Glutamatergic neuron (in vitro differentiated cells): ENCODE data around the gene MAEL. TPM values are rescaled to one million over a fixed set of nuclear protein-coding genes. Genes with fewer than 3 reads are reported as not detected.

Source experiments
- DNase-seq: peaks from one replicate; pipeline ENCODE4 v3.0.0; 2022
- H3K27ac Mint-ChIP-seq: one replicate; pipeline ENCODE4 v1.8.0; 2020; ENCODE audit warnings: mild to moderate bottlenecking, mixed read lengths, inconsistent platforms; ENCODE audit not compliant: unreplicated experiment
- H3K27me3 Mint-ChIP-seq: one replicate; pipeline ENCODE4 v1.8.0; 2020; ENCODE audit warnings: mild to moderate bottlenecking, moderate library complexity, mixed read lengths, inconsistent platforms; ENCODE audit not compliant: unreplicated experiment
- H3K36me3 Mint-ChIP-seq: one replicate; pipeline ENCODE4 v1.8.0; 2020; ENCODE audit warnings: mild to moderate bottlenecking, mixed read lengths, inconsistent platforms; ENCODE audit not compliant: unreplicated experiment
- H3K4me1 Mint-ChIP-seq: one replicate; pipeline ENCODE4 v1.8.0; 2020; ENCODE audit warnings: mild to moderate bottlenecking, low read depth, mixed read lengths, inconsistent platforms; ENCODE audit not compliant: unreplicated experiment
- H3K4me3 Mint-ChIP-seq: one replicate; pipeline ENCODE4 v1.8.0; 2020; ENCODE audit warnings: mild to moderate bottlenecking, mixed read lengths, inconsistent platforms; ENCODE audit not compliant: unreplicated experiment
- H3K9me3 Mint-ChIP-seq: one replicate; pipeline ENCODE4 v1.8.0; 2020; ENCODE audit warnings: mild to moderate bottlenecking, moderate library complexity, mixed read lengths, inconsistent platforms; ENCODE audit not compliant: unreplicated experiment
- CTCF ChIP-seq: fragments of 200-600 bp; sonication (generic); IDR thresholded peaks from one replicate; pipeline ENCODE4 v1.5.0; 2021; ENCODE audit not compliant: partially characterized antibody, unreplicated experiment
- total RNA-seq: library from RNA; stranded (reverse); fragmentation: NEBNext Ultra II Directional; extraction: Animal tissue kit (Norgen Biotek cat#: 25700); gene quantifications from one replicate; pipeline ENCODE4 v1.2.1, GENCODE V29; 2021; ENCODE audit not compliant: unreplicated experiment

Gene MAEL
- total RNA-seq, 1 donor from 2014 or later: not detected

GRCh38 chr1:167066333-167067122 lies 77.4 kb downstream of the MAEL start:
- Mint-ChIP-seq H3K9me3 (peaks cover 1% of the 10 kb centered on the region), H3K4me1 (no peaks in the 10 kb centered on the region), H3K27ac (no peak overlapping the region), H3K36me3 (no peaks in the 10 kb centered on the region), H3K4me3 (peak overlapping the region; percentile 47), H3K27me3 (peaks cover 2% of the 10 kb centered on the region)
- peak; percentile 96 for TF ChIP-seq CTCF
- peak; percentile 93 for DNase-seq

DNA sequence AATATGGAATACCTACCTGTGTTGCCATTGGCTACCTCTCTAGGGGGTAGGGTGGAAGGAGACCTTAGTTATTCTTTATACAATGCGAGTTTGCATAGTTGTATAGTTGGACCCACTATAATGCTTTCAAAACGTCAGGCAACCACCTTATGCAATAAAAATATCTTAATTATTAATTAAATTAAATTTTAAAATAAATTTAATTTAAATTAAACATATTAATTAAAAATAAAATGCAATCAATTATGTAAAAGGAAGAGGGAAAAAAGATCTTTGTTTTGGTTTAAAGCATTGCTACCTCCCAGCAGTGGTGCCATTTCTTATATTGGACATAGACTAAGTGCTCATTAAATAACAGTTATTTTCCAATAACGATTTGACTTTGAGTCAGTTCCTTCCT lies 78.8 kb downstream of the MAEL start:
- H3K27me3 Mint-ChIP-seq: peaks cover 2% of the 10 kb centered on the region
- no peak for DNase-seq
- H3K36me3 Mint-ChIP-seq: no peaks in the 10 kb centered on the region
- peaks cover 1% of the 10 kb centered on the region for H3K9me3 Mint-ChIP-seq
- H3K27ac Mint-ChIP-seq: no peak overlapping the region
- no peak overlapping the region for H3K4me3 Mint-ChIP-seq
- no peaks in the 10 kb centered on the region for H3K4me1 Mint-ChIP-seq
- TF ChIP-seq CTCF: no peak

DNA sequence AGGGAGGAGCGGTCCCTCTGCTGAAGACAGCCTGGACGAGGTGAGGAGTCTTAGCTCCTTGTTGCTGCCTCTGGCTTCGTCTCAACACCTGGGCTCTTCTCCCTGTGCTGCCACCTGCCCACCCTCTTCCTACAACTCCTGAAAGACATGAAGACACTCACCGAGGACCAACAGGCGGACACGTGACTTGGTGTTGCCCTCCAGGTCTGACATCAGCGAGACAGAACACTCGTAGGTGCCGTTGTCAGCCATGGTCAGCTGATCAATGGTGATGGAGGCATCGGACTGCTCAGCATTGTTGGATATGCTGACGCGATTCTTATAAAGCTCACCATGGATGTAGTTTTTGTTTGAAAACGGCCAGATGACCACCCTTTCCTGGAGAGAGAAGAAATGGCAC lies 79.7 kb downstream of the MAEL start:
- Mint-ChIP-seq H3K36me3 (no peaks in the 10 kb centered on the region), H3K9me3 (peaks cover 1% of the 10 kb centered on the region), H3K4me3 (no peak overlapping the region), H3K27me3 (peaks cover 2% of the 10 kb centered on the region), H3K4me1 (no peaks in the 10 kb centered on the region), H3K27ac (no peak overlapping the region)
- DNase-seq: no peak
- TF ChIP-seq CTCF: no peak

DNA sequence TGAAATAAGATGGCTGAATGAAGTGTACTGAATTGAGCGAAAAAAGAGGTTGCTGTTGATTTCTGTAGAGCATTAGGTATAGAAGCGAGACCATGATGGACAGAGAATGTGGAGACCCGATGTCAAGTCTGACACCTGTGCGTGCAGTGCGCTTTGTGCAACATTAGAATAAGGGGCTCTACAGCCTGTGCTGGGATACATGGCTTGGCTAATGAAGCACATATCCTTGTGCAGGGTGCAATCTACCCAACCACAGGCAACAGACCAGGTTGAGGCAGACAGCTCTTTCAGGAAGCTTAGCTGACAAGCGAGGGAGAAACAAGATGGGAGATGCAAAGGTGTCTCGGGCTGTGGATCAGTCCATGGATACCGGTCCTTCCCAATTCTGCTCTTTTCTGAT lies 82.2 kb downstream of the MAEL start:
- Mint-ChIP-seq H3K4me3 (no peak overlapping the region), H3K9me3 (peaks cover 1% of the 10 kb centered on the region), H3K27ac (no peak overlapping the region), H3K4me1 (no peaks in the 10 kb centered on the region), H3K36me3 (no peaks in the 10 kb centered on the region), H3K27me3 (peaks cover 7% of the 10 kb centered on the region)
- DNase-seq: no peak
- no peak for TF ChIP-seq CTCF

Other genes with a start within 250 kb of the MAEL start
- 60.3 TPM for gene POGK, start 149.8 kb upstream of the MAEL start, total RNA-seq
- 15.9 TPM for gene TADA1, start 113.0 kb upstream of the MAEL start, total RNA-seq
- 0.56 TPM for gene ILDR2, start 13.7 kb upstream of the MAEL start, total RNA-seq
- gene GPA33, start 101.1 kb downstream of the MAEL start, total RNA-seq: not detected
- gene STYXL2, start 104.8 kb downstream of the MAEL start, total RNA-seq: 0.27 TPM
- gene POU2F1, start 231.6 kb downstream of the MAEL start, total RNA-seq: 37.7 TPM